BJ (cell line): ENCODE data around the gene CBFB. TPM values are rescaled to one million over a fixed set of nuclear protein-coding genes. Genes with fewer than 3 reads are reported as not detected.

ENCODE experiments used
- CTCF ChIA-PET: fragments of 350-600 bp; formaldehyde crosslinking; extraction: SDS; loops from one replicate; lab custom pipeline; 2021; ENCODE audit warnings: antibody characterized with exemption, inconsistent platforms; lab: Yijun Ruan, JAX
- POLR2A ChIA-PET: fragments of 300-600 bp; sonication (Branson Sonifier 250); formaldehyde crosslinking; extraction: SDS; loops from one replicate; lab custom pipeline; 2021; ENCODE audit warnings: antibody characterized with exemption; lab: Charles Lee
- DNase-seq: peaks from one replicate; pipeline ENCODE4 v3.0.0-alpha.2; 2011; ENCODE audit warnings: low read depth
- H3K27me3 ChIP-seq: 2 replicates; pipeline ENCODE4 v1.6.0; 2011; ENCODE audit warnings: low read length; ENCODE audit not compliant: control insufficient read depth, insufficient read depth
- H3K36me3 ChIP-seq: 2 replicates; pipeline ENCODE4 v1.5.1; 2011; ENCODE audit warnings: low read length; ENCODE audit not compliant: control insufficient read depth, insufficient read depth
- H3K4me3 ChIP-seq: 2 replicates; pipeline ENCODE4 v1.5.1; 2011; ENCODE audit warnings: low read depth, mild to moderate bottlenecking, control low read depth, low read length
- polyA plus RNA-seq: library from polyadenylated mRNA; depleted of rRNA; stranded (reverse); fragments of >200 nt; gene quantifications from 2 replicates; pipeline ENCODE4 v1.2.3, GENCODE V29; 2011; rRNA removed
- small RNA-seq: library from RNA; depleted of rRNA; stranded (forward); fragments of <200 nt; gene quantifications from one replicate; pipeline ENCODE3, GENCODE V24; 2012; ENCODE audit warnings: low replicate concordance, low read depth; ENCODE audit not compliant: insufficient read length
- TF ChIP-seq, protein P1 (sequence below): IDR thresholded peaks from 2 replicates; pipeline ENCODE4 v1.5.1; 2011; ENCODE audit warnings: low read depth, mild to moderate bottlenecking, control low read depth, inconsistent platforms, low read length, moderate library complexity; ENCODE audit not compliant: insufficient read depth

CBFB gene
- polyA plus RNA-seq, 1 experiment = 14.7 TPM

DNA sequence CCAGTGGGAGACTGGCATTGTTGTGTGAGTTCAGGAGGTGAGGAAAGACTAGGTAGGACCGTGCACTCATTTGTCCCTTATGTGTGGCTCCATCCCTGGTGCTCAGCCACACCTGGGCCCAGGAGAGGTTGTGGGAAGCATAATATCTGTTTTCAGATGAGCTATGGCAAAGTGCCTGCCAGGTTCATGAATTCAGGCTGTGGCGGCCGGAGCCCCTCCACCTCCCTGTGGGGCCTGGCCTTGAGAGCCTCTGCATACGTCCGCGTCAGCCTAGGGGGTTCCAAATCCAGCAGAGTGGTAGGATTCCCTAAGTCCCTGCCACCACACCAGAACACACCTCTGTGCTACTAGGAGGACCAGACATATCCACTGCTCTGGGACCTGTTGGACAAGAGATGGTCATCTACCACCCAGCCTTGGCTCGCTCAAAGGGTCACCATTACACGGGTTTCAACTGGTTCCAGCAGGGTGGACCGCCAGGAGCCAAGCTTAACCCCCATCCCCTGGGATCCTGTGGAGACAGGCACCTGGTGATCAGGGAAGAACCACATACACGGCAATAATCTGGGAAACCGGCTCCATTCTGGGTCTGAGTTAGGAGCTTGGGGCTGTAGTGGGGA, 119.8 kb downstream of the CBFB start:
- ChIA-PET CTCF (interaction anchor here (0.5 to 2.6 kb wide), 5 partner anchors 9 to 298 kb away, joined by 3 to 12 read pairs (median 4); no protein-coding TSS in a partner anchor), POLR2A (no interaction called here)
- DNase-seq = no peak

DNA sequence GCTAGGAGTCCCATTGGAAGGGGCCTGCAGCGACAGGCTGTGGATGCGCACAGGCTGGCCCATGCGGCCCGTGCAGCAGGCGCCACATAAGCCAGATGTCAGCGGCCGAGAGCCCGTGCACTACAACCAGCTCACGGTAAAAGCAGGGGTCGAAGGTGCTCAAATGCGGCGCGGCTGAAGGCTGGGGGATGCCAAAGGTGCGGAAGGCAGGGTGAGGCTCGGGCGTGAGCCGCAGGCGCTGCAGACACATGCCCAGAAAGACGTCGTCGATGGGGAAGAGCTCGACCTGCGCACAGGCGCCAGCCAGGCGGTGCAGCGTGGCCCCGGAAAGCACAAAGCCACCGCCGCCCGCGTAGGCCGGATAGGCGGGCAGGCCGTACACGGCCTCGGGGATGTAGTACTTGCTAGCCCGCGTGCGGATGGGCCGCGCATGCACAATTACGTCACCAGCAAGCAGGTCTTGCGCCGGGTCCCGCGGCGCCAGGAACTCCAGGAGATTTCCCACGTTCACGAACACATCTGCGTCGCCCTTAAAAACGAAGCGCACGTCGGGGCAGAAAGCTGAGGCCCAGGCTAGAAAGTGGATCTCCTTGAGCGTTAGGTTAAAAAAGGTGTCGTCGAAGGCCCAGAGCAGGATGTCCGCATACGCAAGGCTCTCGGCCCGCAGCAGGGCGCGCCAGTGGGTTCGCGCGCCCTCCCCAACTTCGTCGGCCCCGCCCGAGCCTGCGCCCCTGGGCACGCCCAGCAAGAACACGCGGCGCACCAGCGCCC, 120.5 kb downstream of the CBFB start:
- H3K4me3 ChIP-seq = peak overlapping the region; percentile 83
- ChIA-PET CTCF (interaction anchor here (0.5 to 2.6 kb wide), 5 partner anchors 10 to 298 kb away, joined by 3 to 12 read pairs (median 4); no protein-coding TSS in a partner anchor), POLR2A (no interaction called here)
- DNase-seq = no peak
- no peaks in the 10 kb centered on the region for H3K27me3 ChIP-seq
- H3K36me3 ChIP-seq = peaks cover 21% of the 10 kb centered on the region
- TF ChIP-seq, protein P1, sequence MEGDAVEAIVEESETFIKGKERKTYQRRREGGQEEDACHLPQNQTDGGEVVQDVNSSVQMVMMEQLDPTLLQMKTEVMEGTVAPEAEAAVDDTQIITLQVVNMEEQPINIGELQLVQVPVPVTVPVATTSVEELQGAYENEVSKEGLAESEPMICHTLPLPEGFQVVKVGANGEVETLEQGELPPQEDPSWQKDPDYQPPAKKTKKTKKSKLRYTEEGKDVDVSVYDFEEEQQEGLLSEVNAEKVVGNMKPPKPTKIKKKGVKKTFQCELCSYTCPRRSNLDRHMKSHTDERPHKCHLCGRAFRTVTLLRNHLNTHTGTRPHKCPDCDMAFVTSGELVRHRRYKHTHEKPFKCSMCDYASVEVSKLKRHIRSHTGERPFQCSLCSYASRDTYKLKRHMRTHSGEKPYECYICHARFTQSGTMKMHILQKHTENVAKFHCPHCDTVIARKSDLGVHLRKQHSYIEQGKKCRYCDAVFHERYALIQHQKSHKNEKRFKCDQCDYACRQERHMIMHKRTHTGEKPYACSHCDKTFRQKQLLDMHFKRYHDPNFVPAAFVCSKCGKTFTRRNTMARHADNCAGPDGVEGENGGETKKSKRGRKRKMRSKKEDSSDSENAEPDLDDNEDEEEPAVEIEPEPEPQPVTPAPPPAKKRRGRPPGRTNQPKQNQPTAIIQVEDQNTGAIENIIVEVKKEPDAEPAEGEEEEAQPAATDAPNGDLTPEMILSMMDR = no peak

More for the DNA sequence above, 119.8 kb downstream of the CBFB start:
- H3K4me3 ChIP-seq = no peak overlapping the region
- H3K27me3 ChIP-seq = no peaks in the 10 kb centered on the region
- peaks cover 21% of the 10 kb centered on the region for H3K36me3 ChIP-seq
- TF ChIP-seq, protein P1 = no peak

DNA sequence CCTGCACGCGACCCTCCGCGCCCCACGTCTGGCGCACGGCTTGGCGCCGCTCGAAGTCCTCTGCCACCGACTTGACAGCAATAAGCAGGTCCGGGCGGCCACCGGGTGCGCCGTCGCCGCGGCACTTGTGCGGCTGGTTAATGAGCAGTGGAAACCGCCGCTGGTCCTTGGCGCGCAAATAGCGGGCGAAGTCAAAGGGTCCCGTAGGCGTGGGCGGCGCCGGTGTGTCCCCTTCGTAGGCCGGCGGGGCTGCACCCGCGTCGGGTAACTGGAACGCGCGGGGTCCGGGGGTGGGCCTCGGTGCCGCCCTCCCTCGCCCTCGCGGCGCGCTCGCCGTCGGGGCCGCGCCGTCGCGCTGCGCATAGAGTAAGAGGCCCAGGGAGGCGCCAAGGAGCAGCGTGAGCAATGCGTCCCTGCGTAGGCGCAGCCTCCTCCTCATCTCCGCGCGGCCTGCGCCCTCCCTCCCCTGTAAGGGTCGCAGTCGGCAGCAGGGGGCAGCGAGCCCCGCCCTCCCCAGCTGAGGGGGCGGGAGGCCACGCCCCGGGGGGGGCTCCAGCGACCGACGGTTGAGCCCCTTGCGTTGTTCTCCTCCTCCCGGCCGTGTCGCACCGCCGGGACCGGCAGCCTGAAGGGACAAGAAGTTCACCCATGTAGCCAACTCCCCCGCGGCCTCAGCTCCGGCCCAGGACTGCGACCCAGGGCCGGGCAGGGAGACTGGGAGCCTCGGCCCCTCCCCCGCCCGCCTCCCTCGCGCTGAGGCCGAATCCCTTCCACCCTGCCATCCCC, 121.3 kb downstream of the CBFB start:
- H3K36me3 ChIP-seq = peaks cover 17% of the 10 kb centered on the region
- ChIA-PET CTCF (interaction anchor here (0.5 to 2.7 kb wide), 13 partner anchors 11 to 806 kb away, joined by 3 to 16 read pairs (median 4); partner anchors contain the start of gene CES3), POLR2A (no interaction called here)
- no peaks in the 10 kb centered on the region for H3K27me3 ChIP-seq
- no peak for DNase-seq
- peak overlapping the region; percentile 83 for H3K4me3 ChIP-seq
- TF ChIP-seq, protein P1 = 0 out of 2 replicates have a peak, but pooled peaks have one; percentile 17

Small RNA genes lying within 50 kb of the gene (small RNA-seq; reads per million reads assigned to genes)
- not detected for gene RN7SL543P

Other genes with a start within 250 kb of the CBFB start
- gene TERB1, start 227.6 kb upstream of the CBFB start, polyA plus RNA-seq = 0.07 TPM in 1 of 2 replicates, not detected in the other
- gene NAE1, start 198.2 kb upstream of the CBFB start, polyA plus RNA-seq = 27.3 and 43.6 TPM in 2 replicates
- gene CA7, start 184.7 kb upstream of the CBFB start, polyA plus RNA-seq = not detected in 2 replicates
- 8.1 and 10.3 TPM in 2 replicates for gene PDP2, start 148.6 kb upstream of the CBFB start, polyA plus RNA-seq
- gene CDH16, start 110.3 kb upstream of the CBFB start, polyA plus RNA-seq = not detected in 2 replicates
- gene RRAD, start 103.6 kb upstream of the CBFB start, polyA plus RNA-seq = 1.8 and 3.8 TPM in 2 replicates
- gene CIAO2B, start 94.7 kb upstream of the CBFB start, polyA plus RNA-seq = 155 and 171 TPM in 2 replicates
- 23.8 and 33.3 TPM in 2 replicates for gene CES2, start 93.6 kb upstream of the CBFB start, polyA plus RNA-seq
- gene CES3, start 67.9 kb upstream of the CBFB start, polyA plus RNA-seq = 0.07 and 0.13 TPM in 2 replicates
- 3.6 and 4.5 TPM in 2 replicates for gene CES4A, start 40.6 kb upstream of the CBFB start, polyA plus RNA-seq
- 20.8 and 27.7 TPM in 2 replicates for gene PHAF1, start 80.8 kb downstream of the CBFB start, polyA plus RNA-seq
- gene B3GNT9, start 121.8 kb downstream of the CBFB start, polyA plus RNA-seq = 25.7 and 34.9 TPM in 2 replicates
- 11.1 and 18.6 TPM in 2 replicates for gene TRADD, start 130.8 kb downstream of the CBFB start, polyA plus RNA-seq
- 4.1 and 5.7 TPM in 2 replicates for gene FBXL8, start 130.8 kb downstream of the CBFB start, polyA plus RNA-seq
- 3.2 and 4.1 TPM in 2 replicates for gene HSF4, start 135.6 kb downstream of the CBFB start, polyA plus RNA-seq
- 12.7 and 14.7 TPM in 2 replicates for gene NOL3, start 141.4 kb downstream of the CBFB start, polyA plus RNA-seq
- gene MATCAP1, start 154.8 kb downstream of the CBFB start, polyA plus RNA-seq = 8.7 and 13.1 TPM in 2 replicates
- gene EXOC3L1, start 161.0 kb downstream of the CBFB start, polyA plus RNA-seq = not detected in 2 replicates
- 49.9 and 83.2 TPM in 2 replicates for gene E2F4, start 163.0 kb downstream of the CBFB start, polyA plus RNA-seq
- gene ELMO3, start 170.0 kb downstream of the CBFB start, polyA plus RNA-seq = 0.56 and 0.97 TPM in 2 replicates
- gene TMEM208, start 198.0 kb downstream of the CBFB start, polyA plus RNA-seq = 64.2 and 79.7 TPM in 2 replicates
- gene FHOD1, start 218.3 kb downstream of the CBFB start, polyA plus RNA-seq = 13.2 and 23.0 TPM in 2 replicates
- gene SLC9A5, start 219.8 kb downstream of the CBFB start, polyA plus RNA-seq = 2.1 and 2.6 TPM in 2 replicates